ENCODE measurements around the gene TMEM44.

GRCh38 chr3:194637066-194637465 lies 3.8 kb upstream of the TMEM44 start:
- no peak for TF ChIP-seq POLR2AphosphoS5 (IDR thresholded peaks at IDR 0.05)
- no peak for TF ChIP-seq CTCF (IDR thresholded peaks at IDR 0.05 in 8 of 11, conservative IDR thresholded peaks at IDR 0.05 in 3 of 11)
